GM18526 (cell line): ENCODE data around the gene GNA15.

Experiments used
- POLR2A ChIP-seq: IDR thresholded peaks from 3 replicates; pipeline ENCODE4 v1.6.1; 2011; ENCODE audit not compliant: insufficient read length; ENCODE audit errors: extremely low read depth

Gene GNA15

DNA sequence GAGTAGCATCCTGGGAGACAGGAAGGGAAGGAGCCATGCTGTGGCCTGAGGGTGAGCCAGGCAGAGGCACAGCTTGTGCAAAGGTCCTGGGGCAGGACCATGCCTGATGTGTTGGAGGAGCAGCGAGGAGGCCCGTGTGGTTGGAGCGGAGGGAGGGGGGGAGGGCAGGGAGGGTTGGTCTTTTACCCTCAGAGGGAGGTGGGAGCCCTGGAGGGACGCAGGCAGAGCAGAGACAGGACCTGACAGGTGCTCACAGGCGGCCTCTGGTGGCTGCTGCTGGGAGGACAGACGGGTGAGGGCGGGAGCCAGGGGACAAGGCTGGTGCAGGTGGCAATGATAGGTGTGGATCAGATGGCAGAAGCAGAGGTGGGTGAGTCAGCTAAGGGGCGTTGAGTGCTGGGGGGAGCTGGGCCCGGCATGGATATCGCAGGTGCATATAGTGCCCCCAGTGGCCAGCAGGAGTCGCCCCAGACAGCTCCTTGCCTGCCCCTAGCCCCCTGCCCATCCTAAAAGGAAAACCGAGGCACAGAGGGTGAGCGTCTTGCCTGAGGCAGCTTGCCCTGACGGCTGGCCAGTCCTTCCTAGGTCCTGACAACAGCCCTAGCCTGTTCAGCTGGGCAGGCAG is 9.8 kb upstream of the GNA15 start:
- no peak for TF ChIP-seq POLR2A

DNA sequence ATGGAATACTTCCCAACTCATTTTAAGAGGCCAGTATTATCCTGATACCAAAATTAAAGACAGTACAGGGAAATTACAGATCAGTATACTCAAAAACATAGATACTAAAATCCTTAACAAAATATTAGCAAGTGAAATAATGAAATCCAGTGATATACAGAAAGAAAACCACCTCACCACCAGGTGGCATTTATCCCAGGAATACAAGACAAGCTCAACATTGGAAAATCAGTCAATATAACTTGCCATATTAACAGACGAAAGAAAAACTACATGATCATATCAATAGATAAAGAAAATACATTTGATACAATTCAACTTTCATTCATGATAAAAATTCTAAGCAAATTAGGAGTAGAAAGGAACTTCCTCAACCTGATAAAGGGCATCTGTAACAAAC is 6.7 kb upstream of the GNA15 start:
- TF ChIP-seq POLR2A = no peak

DNA sequence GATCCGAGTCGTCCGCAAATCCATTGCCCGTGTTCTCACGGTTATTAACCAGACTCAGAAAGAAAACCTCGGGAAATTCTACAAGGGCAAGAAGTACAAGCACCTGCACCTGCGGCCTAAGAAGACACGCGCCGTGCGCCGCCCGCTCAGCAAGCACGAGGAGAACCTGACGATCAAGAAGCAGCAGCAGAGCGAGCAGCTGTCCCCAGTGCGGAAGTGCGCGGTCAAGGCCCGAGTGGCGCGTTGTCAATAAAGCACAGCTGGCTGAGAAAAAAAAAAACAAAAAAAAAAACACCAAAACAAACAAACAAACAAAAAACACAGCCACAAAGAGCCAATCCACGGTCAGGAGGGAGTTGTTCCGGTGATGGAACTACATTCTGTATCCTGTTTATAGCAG is 4.7 kb upstream of the GNA15 start:
- TF ChIP-seq POLR2A = no peak

DNA sequence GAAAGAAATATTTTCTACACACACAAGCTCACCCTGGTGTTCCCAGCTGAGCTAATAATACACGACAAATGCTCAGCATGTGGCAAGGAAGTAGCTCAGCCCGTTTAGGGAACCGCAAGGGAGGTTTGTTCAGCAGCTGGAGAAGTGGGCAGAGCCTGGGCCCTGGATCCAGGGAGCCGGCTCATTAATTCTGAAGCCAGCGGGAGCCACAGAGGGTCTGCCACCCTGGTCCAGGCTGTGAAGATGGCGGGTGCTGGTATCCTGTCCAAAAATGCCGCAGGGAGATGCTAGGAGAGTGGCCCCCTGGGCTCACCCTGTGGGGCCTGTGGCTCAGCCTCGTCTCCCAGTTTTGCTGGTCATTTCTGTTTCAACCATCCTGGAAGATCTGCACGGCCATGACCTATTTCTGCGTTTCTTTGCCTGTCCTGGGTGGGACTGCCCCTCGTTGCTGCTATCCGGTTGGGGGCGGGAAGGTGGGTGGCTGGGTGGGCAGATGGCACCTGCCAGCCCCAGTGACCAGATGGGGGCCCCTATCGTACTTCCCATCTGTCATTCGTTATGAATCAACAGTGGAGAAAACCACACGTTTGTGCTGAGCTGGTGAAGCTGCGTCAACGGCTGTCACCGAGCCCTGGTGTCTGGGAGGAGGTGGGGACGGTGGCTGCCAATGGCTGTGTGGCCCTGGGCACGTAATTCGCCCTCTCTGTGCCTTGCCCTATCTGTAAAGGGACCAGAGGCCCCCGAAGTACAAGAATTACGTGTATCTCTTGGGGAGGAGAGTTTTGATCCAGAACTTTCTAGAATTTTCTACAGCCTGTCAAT is 2.7 kb upstream of the GNA15 start:
- TF ChIP-seq POLR2A = peak; percentile 43

DNA sequence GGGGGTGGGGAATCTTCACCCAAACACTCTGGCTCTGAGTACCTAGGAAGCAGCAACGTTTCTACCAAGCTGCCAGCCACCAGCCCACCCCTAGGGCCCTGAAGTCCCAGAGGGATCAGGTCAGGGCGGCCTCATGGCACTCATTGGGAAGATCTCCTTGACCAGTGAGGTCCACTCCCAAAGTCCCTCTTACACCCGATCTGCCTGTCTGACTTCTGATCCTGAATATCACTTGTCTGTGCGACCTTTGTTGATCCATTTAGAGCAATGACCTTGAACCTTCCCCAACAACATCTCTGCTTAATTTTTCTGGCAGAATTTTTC is 2.1 kb upstream of the GNA15 start:
- no peak for TF ChIP-seq POLR2A

DNA sequence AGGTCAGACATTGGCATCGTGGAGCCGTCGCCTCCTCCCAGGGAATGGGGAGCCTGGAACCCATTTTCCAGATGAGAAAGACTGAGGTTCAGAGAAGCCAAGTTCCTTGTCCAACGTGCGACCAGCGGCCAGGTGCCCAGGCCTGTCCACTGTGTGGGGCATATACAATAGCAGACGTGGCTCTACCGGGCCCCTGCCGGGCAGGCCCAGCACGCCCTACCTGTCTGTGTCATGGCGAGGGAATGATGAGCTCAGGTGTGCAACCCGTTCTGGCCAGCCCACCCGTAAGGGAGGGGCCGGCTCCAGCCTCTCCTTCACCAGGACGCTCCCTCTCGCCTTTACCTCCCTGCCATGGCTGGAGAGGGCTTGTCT is 837 bp downstream of the GNA15 start:
- TF ChIP-seq POLR2A = no peak

DNA sequence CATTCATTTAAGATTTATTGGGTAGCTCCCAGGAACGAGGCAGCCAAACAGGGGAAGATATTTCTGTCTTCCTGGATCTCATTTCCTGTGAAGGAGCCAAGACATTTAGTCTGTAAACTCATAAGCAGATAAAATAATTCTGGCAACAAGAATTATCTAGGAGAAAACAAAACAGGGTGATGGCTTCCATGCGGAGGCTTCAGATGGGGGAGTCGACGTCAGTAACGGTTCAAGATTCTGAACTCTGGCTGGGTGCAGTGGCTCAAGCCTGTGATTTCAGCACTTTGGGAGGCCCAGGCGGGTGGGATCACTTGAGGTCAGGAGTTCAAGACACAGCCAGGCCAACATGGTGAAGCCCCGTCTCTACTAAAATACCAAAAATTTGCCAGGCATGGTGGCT is 1.3 kb downstream of the GNA15 start:
- no peak for TF ChIP-seq POLR2A

DNA sequence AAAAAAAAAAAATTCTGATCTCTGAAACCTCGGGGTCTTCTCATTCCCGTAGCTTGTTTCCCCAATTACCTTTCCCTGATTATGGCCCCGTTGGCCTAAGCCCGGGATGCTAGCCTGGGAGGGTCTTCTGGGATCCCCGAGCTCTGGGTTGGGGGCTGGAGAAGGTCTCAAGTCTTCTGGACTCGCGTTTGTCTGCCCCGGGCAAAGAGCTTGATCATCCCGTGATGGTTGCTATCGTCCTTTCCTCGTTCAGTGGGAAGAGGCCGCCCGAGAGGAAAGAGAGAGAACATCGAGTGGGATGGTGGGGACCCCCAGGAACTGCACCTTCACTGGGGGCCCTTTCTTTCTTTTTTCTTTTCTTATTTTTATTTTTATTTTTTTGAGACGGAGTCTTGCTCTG is 2.4 kb downstream of the GNA15 start:
- no peak for TF ChIP-seq POLR2A

DNA sequence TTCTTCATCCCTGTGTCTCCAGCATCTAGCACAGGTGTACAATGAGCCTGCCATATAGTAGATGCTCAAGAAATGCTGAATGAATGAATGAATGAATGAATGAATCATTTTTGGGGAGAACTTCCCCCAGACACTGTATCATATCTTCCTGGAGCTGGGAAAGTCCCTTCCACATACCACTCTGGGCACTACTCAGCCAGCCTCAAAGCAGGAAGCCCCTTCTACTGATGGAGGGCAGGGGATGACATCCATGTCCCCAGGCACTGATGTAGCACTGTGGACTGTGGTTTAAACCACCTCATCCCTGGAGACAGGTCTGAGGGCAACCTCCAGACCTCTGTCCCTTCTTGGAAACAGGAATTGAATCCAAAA is 4.8 kb downstream of the GNA15 start:
- no peak for TF ChIP-seq POLR2A

DNA sequence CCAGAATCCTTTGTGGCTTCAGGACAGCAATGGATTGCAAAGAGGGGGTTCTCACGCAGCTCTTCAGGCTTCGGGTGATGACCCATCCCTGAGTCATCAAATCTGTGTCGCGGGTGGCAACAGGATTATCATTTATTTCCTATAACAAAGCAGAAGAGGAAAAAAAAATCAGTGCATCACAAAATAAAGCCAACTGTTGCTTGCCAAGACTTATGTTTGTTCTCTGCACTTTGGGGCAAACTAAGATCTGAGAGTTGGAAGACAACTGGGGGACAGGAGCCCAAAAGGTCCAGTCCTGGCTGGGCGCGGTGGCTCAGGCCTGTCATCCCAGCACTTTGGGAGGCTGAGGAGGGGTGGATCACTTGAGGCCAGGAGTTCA is 6.4 kb downstream of the GNA15 start:
- no peak for TF ChIP-seq POLR2A

DNA sequence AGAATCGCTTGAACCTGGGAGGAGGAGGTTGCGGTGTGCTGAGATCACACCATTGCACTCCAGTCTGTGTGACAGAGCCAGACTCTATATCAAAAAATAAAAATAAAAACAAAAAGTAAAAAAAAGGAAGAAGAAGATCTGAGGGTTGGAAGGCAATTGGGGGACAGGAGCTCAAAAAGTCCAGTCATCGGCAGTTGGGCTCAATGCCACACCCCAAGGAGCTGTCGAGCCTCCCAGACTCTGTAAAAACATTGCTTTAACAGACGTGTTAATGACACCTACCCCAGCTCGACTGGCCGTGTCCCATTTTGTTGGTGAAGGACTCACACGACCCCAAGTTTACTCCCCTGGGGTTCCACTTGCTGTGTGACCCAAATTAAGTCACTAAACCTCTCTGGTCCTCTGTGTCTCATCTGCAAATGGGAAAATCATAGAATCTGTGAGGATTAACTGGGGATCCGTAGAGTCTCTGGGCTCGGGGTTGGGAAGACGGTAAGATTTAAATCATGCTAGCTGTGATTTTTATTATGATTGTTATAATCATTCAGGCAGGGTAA is 7.0 kb downstream of the GNA15 start:
- no peak for TF ChIP-seq POLR2A

DNA sequence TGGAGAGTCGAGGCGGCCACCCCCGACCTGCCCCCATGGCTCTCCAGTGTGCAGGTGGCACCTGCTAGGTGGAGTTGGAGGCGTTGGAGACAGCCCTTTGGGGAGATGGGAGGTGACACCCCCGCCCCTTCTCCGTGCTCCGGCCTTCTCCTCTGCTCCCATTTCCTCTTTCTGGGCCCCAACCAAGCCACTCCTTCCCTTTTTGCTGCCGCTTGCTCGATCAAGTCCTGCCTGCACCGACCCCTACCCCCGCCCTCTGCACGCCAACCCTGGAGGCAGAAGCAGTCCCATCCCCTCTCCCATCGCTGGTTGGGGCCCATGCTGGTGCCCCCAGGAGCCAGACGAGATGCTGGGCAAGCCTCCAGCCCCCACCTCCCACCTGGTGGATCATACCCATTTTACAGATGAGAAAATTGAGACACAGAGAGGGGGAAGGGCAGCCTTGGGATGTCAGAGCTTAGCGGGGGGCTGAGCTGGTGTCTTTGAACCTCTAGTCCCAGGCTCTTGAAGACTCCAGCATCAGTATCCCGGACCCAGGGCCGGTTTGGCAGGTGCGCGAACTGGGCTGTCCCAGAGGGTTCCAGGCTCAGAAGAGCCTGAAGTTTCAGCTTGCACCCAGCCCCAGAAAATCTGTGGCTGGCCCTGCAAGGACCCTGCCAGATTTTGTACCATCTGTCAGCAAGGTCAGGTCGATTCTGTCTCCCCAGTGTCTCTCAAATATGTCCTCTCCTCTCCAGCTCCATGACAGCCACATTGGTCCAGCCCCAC is 10.3 kb downstream of the GNA15 start:
- no peak for TF ChIP-seq POLR2A

DNA sequence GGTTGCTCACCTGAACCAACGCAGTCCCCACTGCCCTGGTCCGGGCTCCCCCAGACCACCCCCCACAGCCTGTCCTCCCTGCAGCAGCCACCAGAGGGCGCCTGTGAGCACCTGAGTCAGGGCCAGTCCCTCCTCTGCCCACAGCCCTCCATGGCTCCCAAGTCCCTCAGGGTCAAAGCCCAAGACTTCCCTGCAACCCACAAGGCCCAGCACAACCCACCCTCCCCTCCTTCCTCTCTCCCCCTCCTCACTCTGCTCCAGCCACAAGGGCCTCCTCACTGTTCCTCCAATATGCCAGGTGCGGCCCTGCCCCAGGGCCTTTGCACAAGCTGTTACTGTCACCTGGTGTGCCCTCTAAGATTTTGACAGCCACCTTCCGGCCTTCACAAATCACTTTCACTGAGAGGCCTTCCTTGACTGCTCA is 10.9 kb downstream of the GNA15 start:
- no peak for TF ChIP-seq POLR2A

DNA sequence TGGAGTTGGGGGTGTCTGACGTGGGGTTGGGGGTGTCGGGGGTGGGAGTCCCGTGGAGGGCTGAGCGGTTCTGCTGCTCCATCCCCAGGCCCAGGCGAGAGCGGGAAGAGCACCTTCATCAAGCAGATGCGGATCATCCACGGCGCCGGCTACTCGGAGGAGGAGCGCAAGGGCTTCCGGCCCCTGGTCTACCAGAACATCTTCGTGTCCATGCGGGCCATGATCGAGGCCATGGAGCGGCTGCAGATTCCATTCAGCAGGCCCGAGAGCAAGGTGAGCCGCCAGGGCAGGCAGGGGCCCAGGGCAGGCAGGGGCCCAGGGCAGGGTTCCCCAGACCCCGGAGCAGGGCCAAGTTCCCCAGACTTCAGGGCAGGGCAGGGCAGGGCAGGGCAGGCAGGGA is 12.7 kb downstream of the GNA15 start:
- TF ChIP-seq POLR2A = no peak

DNA sequence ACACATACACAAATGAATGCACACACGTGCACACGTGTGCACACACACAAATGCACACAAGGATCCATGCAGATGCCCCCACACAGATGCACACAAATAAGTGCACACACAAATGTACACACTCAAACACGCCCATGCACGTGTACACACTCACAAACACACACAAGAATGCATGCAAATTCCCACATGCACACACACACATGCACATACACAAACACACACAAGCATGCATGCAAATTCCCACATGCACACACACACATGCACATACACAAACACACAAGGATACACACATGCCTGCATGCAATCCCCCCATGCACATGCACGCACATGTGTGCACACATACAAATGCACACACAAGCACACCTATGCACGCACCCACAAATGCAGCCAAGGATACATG is 13.3 kb downstream of the GNA15 start:
- TF ChIP-seq POLR2A = no peak

DNA sequence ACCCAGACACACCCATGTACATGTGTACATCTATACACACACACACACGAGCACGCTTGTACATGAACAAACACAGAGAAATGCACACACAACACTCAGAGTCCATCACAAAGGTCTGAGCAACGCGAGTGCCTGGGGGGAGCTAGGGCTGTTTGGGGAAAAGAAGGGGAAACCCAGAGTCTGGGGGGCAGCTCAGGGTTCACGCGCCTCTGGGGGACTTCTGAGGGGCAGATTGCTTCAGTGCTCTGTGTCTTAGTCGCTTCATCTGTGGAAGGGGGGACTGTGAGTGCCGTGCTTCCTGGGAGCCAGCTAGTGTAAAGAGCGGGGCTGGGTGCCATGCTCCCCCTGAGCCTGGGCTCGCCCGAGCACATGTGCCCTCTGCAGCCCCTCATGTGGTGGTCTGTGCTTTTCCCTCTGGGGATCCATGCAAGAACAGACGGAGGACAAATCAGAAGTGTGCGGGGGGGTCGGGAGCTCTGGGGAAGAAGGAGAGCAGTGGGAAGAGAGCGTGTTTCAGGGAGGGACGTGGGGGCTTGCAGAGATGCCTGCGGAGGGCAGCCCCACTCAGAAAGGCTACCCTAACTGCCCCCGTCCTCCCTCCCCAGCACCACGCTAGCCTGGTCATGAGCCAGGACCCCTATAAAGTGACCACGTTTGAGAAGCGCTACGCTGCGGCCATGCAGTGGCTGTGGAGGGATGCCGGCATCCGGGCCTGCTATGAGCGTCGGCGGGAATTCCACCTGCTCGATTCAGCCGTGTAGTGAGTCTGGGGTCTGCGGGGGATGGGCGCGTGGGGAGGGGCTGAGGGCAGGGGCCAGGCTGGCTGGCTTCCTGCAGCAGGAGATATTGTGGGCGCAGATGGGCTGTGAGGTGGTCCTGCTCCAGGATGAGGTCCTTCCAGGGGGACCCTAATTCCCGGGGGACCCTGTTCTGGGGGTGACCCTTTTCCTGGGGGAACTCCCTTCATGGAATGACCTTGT is 14.0 kb downstream of the GNA15 start:
- TF ChIP-seq POLR2A = no peak
